Measurements from ENCODE around the gene TRAPPC12. TPM values are rescaled to one million over a fixed set of nuclear protein-coding genes. Genes with fewer than 3 reads are reported as not detected.

TRAPPC12 gene
- total RNA-seq, 1 donor from 2014 or later = 98.7 TPM

DNA sequence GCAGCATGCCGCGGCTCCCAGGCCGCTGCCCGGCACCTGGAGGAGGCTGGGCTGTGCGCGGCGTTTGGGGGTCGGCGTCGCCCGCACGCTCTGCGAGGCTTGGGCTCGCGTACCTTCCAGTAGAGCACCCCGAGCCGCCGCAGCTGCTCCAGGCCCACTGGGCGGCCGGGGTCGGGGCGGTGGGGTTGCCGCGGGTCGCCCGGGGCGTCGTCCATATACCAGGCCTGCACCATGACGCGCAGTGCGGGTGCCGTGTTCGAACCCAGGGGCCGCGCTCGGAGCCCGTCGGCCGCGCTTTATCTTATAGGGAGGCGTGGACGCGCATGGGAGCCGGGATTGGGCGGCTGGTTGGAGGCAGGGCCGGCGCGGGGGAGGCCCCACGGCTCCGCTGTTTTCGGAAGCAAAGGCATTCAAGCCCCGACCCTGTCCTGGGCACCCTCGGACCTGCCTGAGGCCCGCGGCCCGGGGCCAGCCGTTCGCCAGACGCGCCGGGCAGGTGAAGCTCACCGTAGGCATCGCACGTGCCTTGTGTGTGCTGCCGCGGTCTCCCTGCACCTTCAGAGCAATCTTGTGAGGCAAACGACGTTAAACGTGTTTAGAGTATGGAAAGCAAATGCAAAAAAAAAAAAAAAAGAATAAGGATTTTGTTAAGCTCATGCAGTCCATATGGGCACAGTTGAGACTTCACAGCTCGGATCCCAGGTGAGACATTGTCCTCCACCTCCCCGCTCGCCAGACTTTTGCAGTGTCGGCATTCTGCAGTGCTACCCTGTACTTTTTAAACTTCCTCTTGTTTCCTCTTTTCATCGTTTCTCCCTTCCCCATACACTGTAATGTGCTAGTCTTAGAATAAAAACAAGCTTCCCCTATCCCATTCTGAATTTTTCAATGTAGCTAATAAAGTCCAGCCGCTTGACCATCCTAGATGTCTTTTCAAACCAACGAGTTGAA is 140.0 kb downstream of the TRAPPC12 start, which contains the start of gene ADI1:
TSS of gene ADI1 (minus strand) at position 277 of the 951 bp plus-strand sequence. CDS start at position 233, 44 bp downstream.
- Mint-ChIP-seq H3K36me3 (peaks cover 27% of the 10 kb centered on the region), H3K4me1 (ENCODE audit: unreplicated experiment) (peaks cover 30% of the 10 kb centered on the region), H3K27ac (peak within 1 kb of the TSS; percentile 84), H3K4me3 (peak within 1 kb of the TSS; percentile 89), H3K9me3 (peaks cover 5% of the 10 kb centered on the region), H3K27me3 (no peaks in the 10 kb centered on the region)
- TF ChIP-seq, protein P1, sequence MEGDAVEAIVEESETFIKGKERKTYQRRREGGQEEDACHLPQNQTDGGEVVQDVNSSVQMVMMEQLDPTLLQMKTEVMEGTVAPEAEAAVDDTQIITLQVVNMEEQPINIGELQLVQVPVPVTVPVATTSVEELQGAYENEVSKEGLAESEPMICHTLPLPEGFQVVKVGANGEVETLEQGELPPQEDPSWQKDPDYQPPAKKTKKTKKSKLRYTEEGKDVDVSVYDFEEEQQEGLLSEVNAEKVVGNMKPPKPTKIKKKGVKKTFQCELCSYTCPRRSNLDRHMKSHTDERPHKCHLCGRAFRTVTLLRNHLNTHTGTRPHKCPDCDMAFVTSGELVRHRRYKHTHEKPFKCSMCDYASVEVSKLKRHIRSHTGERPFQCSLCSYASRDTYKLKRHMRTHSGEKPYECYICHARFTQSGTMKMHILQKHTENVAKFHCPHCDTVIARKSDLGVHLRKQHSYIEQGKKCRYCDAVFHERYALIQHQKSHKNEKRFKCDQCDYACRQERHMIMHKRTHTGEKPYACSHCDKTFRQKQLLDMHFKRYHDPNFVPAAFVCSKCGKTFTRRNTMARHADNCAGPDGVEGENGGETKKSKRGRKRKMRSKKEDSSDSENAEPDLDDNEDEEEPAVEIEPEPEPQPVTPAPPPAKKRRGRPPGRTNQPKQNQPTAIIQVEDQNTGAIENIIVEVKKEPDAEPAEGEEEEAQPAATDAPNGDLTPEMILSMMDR (conservative IDR thresholded peaks at IDR 0.05) = no peak
- DNase-seq (ENCODE audit: extremely low spot score, unreplicated experiment) = peak; percentile 88

DNA sequence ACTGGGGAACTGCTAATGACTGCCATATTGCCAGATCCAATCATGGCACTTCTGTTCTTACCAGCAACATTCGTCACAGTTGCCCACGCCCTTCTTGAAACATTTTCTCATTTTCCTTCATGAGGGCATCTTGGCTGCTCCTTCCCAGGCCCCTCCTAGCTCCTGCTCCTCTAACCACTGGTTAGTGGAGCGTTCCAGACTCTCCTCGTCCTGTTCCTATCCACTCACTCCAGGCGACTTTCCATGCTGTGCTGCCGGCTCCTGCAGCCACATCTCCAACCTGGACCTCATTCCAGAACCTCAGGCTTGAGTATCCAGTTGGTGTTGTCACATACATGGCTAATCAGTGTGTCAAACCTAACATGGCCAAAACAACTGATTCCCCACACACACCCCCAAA is 141.1 kb downstream of the TRAPPC12 start:
- TF ChIP-seq, protein P1 (conservative IDR thresholded peaks at IDR 0.05) = no peak
- Mint-ChIP-seq H3K9me3 (peaks cover 4% of the 10 kb centered on the region), H3K36me3 (peaks cover 23% of the 10 kb centered on the region), H3K4me3 (peak overlapping the region; percentile 89), H3K27me3 (no peaks in the 10 kb centered on the region), H3K27ac (peak overlapping the region; percentile 84), H3K4me1 (ENCODE audit: unreplicated experiment) (peaks cover 30% of the 10 kb centered on the region)
- no peak for DNase-seq (ENCODE audit: extremely low spot score, unreplicated experiment)

DNA sequence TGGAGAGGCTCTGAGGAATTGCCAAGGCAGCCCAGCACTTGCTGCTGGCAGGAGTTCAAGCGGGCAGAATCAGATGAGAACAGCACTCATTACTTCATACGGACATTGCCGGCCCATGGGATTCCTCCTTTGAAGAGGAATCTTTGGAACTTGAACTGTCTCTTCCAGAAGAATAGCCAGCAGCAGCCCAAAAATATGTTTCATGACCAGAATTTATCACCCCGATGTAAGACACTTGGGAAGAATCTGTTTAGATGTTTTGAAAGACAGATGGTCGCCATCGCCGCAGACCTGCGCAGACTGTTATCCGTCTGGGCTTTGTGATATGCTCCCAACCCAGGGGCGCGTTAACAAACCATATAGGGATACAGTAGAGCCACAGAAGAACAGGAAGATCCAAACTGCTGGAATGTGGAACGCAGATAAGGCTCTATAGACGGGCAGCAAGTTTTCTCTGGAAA is 143.5 kb downstream of the TRAPPC12 start:
- no peak overlapping the region for H3K27ac Mint-ChIP-seq
- H3K4me3 Mint-ChIP-seq = no peak overlapping the region
- no peaks in the 10 kb centered on the region for H3K27me3 Mint-ChIP-seq
- TF ChIP-seq, protein P1 (conservative IDR thresholded peaks at IDR 0.05) = no peak
- peaks cover 7% of the 10 kb centered on the region for H3K36me3 Mint-ChIP-seq
- H3K9me3 Mint-ChIP-seq = no peaks in the 10 kb centered on the region
- no peak for DNase-seq (ENCODE audit: extremely low spot score, unreplicated experiment)
- H3K4me1 Mint-ChIP-seq (ENCODE audit: unreplicated experiment) = peaks cover 22% of the 10 kb centered on the region

DNA sequence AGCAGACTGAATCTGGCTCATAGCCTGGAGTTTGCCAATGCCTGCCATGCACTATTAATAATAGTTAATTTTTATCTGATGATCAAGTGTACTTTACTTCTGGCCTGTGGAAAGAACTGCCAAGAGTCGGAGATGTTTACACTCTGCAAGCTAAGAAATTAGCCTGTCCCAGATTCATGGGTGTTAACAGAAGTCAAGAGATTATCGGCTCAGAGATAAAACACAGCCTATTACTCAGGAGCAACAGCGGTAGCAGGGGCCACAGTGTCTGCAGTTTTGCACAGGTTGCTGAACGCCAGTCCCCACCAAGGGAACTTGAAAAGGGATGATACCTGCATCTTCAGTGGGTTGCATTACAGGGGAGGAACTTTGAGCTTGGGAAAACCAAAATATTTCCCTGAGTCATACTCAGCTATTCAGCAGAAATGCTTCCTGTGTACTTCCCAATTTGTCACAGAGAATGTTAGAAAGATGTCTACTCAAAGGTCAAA is 144.1 kb downstream of the TRAPPC12 start:
- H3K27me3 Mint-ChIP-seq = no peaks in the 10 kb centered on the region
- no peaks in the 10 kb centered on the region for H3K9me3 Mint-ChIP-seq
- no peak for DNase-seq (ENCODE audit: extremely low spot score, unreplicated experiment)

DNA sequence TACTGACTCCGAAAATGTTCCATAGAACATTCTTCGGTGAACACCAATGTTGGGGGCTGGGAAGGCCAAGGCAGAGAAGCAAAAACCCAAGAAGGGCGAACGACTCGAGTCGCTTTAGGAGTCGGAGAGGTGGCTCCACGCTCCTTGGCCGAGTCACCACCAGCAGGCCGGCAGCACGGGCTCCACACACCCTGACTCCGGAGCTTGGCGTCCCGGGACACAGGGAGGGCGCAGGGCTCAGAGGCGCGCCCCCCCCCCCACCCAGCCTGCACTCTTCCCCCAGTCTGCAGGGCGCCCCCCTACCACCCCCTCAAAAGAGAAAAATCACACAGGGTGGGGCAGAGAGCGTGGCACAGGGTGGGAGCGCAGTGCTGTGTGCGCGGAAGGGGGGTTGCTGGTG is 147.4 kb downstream of the TRAPPC12 start:
- no peaks in the 10 kb centered on the region for H3K9me3 Mint-ChIP-seq
- H3K4me1 Mint-ChIP-seq (ENCODE audit: unreplicated experiment) = peaks cover 4% of the 10 kb centered on the region
- TF ChIP-seq, protein P1 (conservative IDR thresholded peaks at IDR 0.05) = no peak
- DNase-seq (ENCODE audit: extremely low spot score, unreplicated experiment) = peak; percentile 45
- H3K27ac Mint-ChIP-seq = no peak overlapping the region
- H3K27me3 Mint-ChIP-seq = no peaks in the 10 kb centered on the region
- H3K36me3 Mint-ChIP-seq = no peaks in the 10 kb centered on the region
- H3K4me3 Mint-ChIP-seq = no peak overlapping the region

More for the DNA sequence above, 144.1 kb downstream of the TRAPPC12 start:
- no peak overlapping the region for H3K4me3 Mint-ChIP-seq
- no peak overlapping the region for H3K27ac Mint-ChIP-seq
- peaks cover 5% of the 10 kb centered on the region for H3K36me3 Mint-ChIP-seq
- H3K4me1 Mint-ChIP-seq (ENCODE audit: unreplicated experiment) = peaks cover 20% of the 10 kb centered on the region
- TF ChIP-seq, protein P1 (conservative IDR thresholded peaks at IDR 0.05) = no peak

All from type B pancreatic cell (in vitro differentiated cells).